ENCODE results near the gene CDC42BPA. TPM values are rescaled to one million over a fixed set of nuclear protein-coding genes. Genes with fewer than 3 reads are reported as not detected.

Gene CDC42BPA
- polyA plus RNA-seq, 2 of the 4 experiments (the other 2 are of a cell fraction), result 11.4 to 28.4 TPM

GRCh38 chr1:227197064-227197463 lies 121.2 kb downstream of the CDC42BPA start:
- FAIRE-seq (no peak), DNase-seq (ENCODE audit: low read depth in 1 of 2, low spot score in 1 of 2) (no peak), ATAC-seq (no peak)
- no peak overlapping the region for H3K4me2 ChIP-seq
- H3K4me1 ChIP-seq, result peaks cover 11% of the 10 kb centered on the region; the same call in 2 of the 3 replicates
- 87% methylated on average over 2 of the region's 2 CpGs for WGBS (ENCODE audit: missing lambda C conversion rate)
- POLR2A ChIA-PET, result no interaction called here
- TF ChIP-seq ESRRA (IDR thresholded peaks at IDR 0.05; ENCODE audit: borderline replicate concordance, low read length) (no peak), MAFK (IDR thresholded peaks at IDR 0.05; ENCODE audit: partially characterized antibody) (peak; percentile 51)
- CTCF ChIA-PET, result no interaction called here
- no peak overlapping the region for H3K4me3 ChIP-seq
- H3K9me3 ChIP-seq, result no peaks in the 10 kb centered on the region
- H3K27ac ChIP-seq, result no peak overlapping the region

- peak; percentile 56 to 59; a peak in 3 of 6 replicates for ATAC-seq
- POLR2A ChIA-PET, result no interaction called here
- H3K9me3 ChIP-seq, result no peaks in the 10 kb centered on the region
- H3K4me1 ChIP-seq, result peaks cover 5% of the 10 kb centered on the region; the same call in 2 of the 3 replicates
- H3K4me2 ChIP-seq, result no peak overlapping the region
- no peak overlapping the region for H3K4me3 ChIP-seq
- TF ChIP-seq HOXA7 (CRISPR knock-in tag; IDR thresholded peaks at IDR 0.05) (no peak), MAFK (IDR thresholded peaks at IDR 0.05; ENCODE audit: partially characterized antibody) (peak; percentile 88)
- WGBS (ENCODE audit: missing lambda C conversion rate), result 67% methylated on average over 2 of the region's 2 CpGs
- CTCF ChIA-PET, result no interaction called here
- FAIRE-seq, result no peak
- DNase-seq (ENCODE audit: low read depth in 1 of 2, low spot score in 1 of 2), result peak in 1 of 2 experiments; percentile 53
- H3K27ac ChIP-seq, result no peak overlapping the region
Measured at GRCh38 chr1:227192163-227192562, 126.1 kb downstream of the CDC42BPA start.

- ChIA-PET CTCF (no interaction called here), POLR2A (interaction anchor here (0.6 kb wide), 1 partner anchor 251 kb away, joined by 3 read pairs; the partner anchor contains the start of gene COQ8A)
- Histone ChIP-seq H3K27ac (no peak overlapping the region), H3K9me3 (no peaks in the 10 kb centered on the region), H3K4me1 (peaks cover 5% of the 10 kb centered on the region; the same call in 2 of the 3 replicates), H3K4me2 (no peak overlapping the region), H3K4me3 (no peak overlapping the region)
- no peak for DNase-seq (ENCODE audit: low read depth in 1 of 2, low spot score in 1 of 2)
- TF ChIP-seq EHF (CRISPR knock-in tag; IDR thresholded peaks at IDR 0.05) (no peak), SMC3 (IDR thresholded peaks at IDR 0.05) (no peak), MAZ (IDR thresholded peaks at IDR 0.05; ENCODE audit: borderline replicate concordance, low read depth, low read length) (no peak), SREBF2 (IDR thresholded peaks at IDR 0.05) (no peak), HES2 (IDR thresholded peaks at IDR 0.05) (no peak)
- FAIRE-seq, result no peak
- 64% methylated on average over 2 of the region's 2 CpGs for WGBS (ENCODE audit: missing lambda C conversion rate)
- ATAC-seq, result no peak
Measured at GRCh38 chr1:227191607-227192006, 126.7 kb downstream of the CDC42BPA start.

GRCh38 chr1:227190321-227190720 lies 128.0 kb downstream of the CDC42BPA start:
- Histone ChIP-seq H3K4me2 (no peak overlapping the region), H3K9me3 (no peaks in the 10 kb centered on the region), H3K4me3 (no peak overlapping the region), H3K4me1 (peaks cover 5% of the 10 kb centered on the region; the same call in 2 of the 3 replicates), H3K27ac (no peak overlapping the region)
- 95% methylated on average over 2 of the region's 2 CpGs for WGBS (ENCODE audit: missing lambda C conversion rate)
- no peak for TF ChIP-seq EHMT2 (IDR thresholded peaks at IDR 0.05; ENCODE audit: low read depth)
- TF ChIP-seq ATOH8 (CRISPR knock-in tag; IDR thresholded peaks at IDR 0.05; ENCODE audit: low read depth), result no peak
- no peak for TF ChIP-seq FOSB (CRISPR knock-in tag; IDR thresholded peaks at IDR 0.05)
- no peak for TF ChIP-seq E2F6 (IDR thresholded peaks at IDR 0.05; ENCODE audit: borderline replicate concordance, low read depth)
- TF ChIP-seq RARB (CRISPR knock-in tag; IDR thresholded peaks at IDR 0.05), result no peak
- no peak for TF ChIP-seq JUN (IDR thresholded peaks at IDR 0.05)
- TF ChIP-seq NFE2L2 (conservative IDR thresholded peaks at IDR 0.05; ENCODE audit: low read length), result no peak
- TF ChIP-seq HEYL (CRISPR knock-in tag; IDR thresholded peaks at IDR 0.05), result no peak
- no peak for TF ChIP-seq SREBF2 (IDR thresholded peaks at IDR 0.05)
- no peak for TF ChIP-seq FOXS1 (CRISPR knock-in tag; IDR thresholded peaks at IDR 0.05)
- TF ChIP-seq KDM5A (IDR thresholded peaks at IDR 0.05), result no peak
- TF ChIP-seq ELK1 (IDR thresholded peaks at IDR 0.05; ENCODE audit: low read depth, low read length), result no peak
- no peak for TF ChIP-seq CBX8 (IDR thresholded peaks at IDR 0.05)
- no peak for TF ChIP-seq HOXA7 (CRISPR knock-in tag; IDR thresholded peaks at IDR 0.05)
- TF ChIP-seq ZNF302 (CRISPR knock-in tag; IDR thresholded peaks at IDR 0.05), result no peak
- no peak for TF ChIP-seq HOXB13 (CRISPR knock-in tag; IDR thresholded peaks at IDR 0.05; ENCODE audit: low read depth)
- no peak for TF ChIP-seq RAD21 (conservative IDR thresholded peaks at IDR 0.05 in 1 of 2, IDR thresholded peaks at IDR 0.05 in 1 of 2)
- no peak for TF ChIP-seq CHD2 (IDR thresholded peaks at IDR 0.05; ENCODE audit: low read length, partially characterized antibody)
- no peak for TF ChIP-seq EP300 (IDR thresholded peaks at IDR 0.05)
- ATAC-seq, result no peak
- DNase-seq (ENCODE audit: low read depth in 1 of 2, low spot score in 1 of 2), result no peak
- FAIRE-seq, result no peak
- ChIA-PET POLR2A (no interaction called here), CTCF (no interaction called here)
